NCI-H510A treated with DMSO at 0.1 percent for 48 hours (cell line): Measurements from ENCODE around the gene PALD1.

ENCODE experiments used
- DNase-seq: peaks from one replicate; lab custom pipeline; 2025; lab: John Stamatoyannopoulos, UW

PALD1 gene

GRCh38 chr10:70478191-70479164 is at the start of gene PALD1:
Gene PALD1, plus strand, starts transcription at chr10:70478767. Its CDS starts 47,185 bp downstream, at chr10:70525952.
- DNase-seq, result peak; percentile 42

GRCh38 chr10:70430493-70431445 is 47.8 kb upstream of the PALD1 start:
- no peak for DNase-seq

GRCh38 chr10:70432101-70432500 is 46.5 kb upstream of the PALD1 start:
- DNase-seq, result no peak

- DNase-seq, result no peak
Observed at GRCh38 chr10:70432561-70433263, 45.9 kb upstream of the PALD1 start.

GRCh38 chr10:70433581-70434280 is 44.8 kb upstream of the PALD1 start:
- no peak for DNase-seq

GRCh38 chr10:70435241-70436085 is 43.1 kb upstream of the PALD1 start:
- DNase-seq, result no peak

GRCh38 chr10:70437721-70438120 is 40.8 kb upstream of the PALD1 start:
- no peak for DNase-seq

GRCh38 chr10:70440296-70441160 is 38.0 kb upstream of the PALD1 start:
- no peak for DNase-seq

- DNase-seq, result no peak
Observed at GRCh38 chr10:70441161-70441894, 37.2 kb upstream of the PALD1 start, which contains the start of gene NODAL. Gene NODAL, minus strand, starts transcription at chr10:70441681. Its CDS starts 14 bp downstream, at chr10:70441667.

- peak; percentile 20 for DNase-seq
Observed at GRCh38 chr10:70441895-70442309, 36.7 kb upstream of the PALD1 start.

GRCh38 chr10:70442332-70442988 is 36.1 kb upstream of the PALD1 start:
- DNase-seq, result peak; percentile 49

- DNase-seq, result no peak
Observed at GRCh38 chr10:70444744-70445143, 33.8 kb upstream of the PALD1 start.

- peak; percentile 19 for DNase-seq
Observed at GRCh38 chr10:70445718-70446657, 32.6 kb upstream of the PALD1 start.

- no peak for DNase-seq
Observed at GRCh38 chr10:70448236-70448635, 30.3 kb upstream of the PALD1 start.

GRCh38 chr10:70455213-70455630 is 23.3 kb upstream of the PALD1 start:
- no peak for DNase-seq

- no peak for DNase-seq
Observed at GRCh38 chr10:70456164-70456563, 22.4 kb upstream of the PALD1 start.
